Endothelial cell of umbilical vein (primary cell): Measurements from ENCODE around the gene RDH14. TPM values are rescaled to one million over a fixed set of nuclear protein-coding genes. Genes with fewer than 3 reads are reported as not detected.

Source experiments
- BruUV-seq: library from RNA; stranded (reverse); fragments of 400-500 nt; replicated peaks from 2 replicates; lab custom pipeline; 2021; lab: Mats Ljungman, UMichigan
- CTCF ChIA-PET: fragments of 300-600, 350-600 bp; sonication (Branson Sonifier 250); formaldehyde crosslinking; loops from one replicate; lab custom pipeline; 2021; ENCODE audit warnings: antibody characterized with exemption, inconsistent platforms; lab: Charles Lee
- POLR2A ChIA-PET: fragments of 300-600, 350-600 bp; sonication (Branson Sonifier 250); formaldehyde crosslinking; loops from one replicate; lab custom pipeline; 2021; ENCODE audit warnings: antibody characterized with exemption, inconsistent platforms; lab: Charles Lee
- DNase-seq: peaks from one replicate; pipeline ENCODE4 v3.0.0-alpha.2; 2011; ENCODE audit warnings: low read depth, low spot score
- FAIRE-seq: peaks from 2 replicates; lab custom pipeline; 2011; peaks lifted over from hg19 to GRCh38; lab: Jason Lieb, UNC
- H2AFZ ChIP-seq: 2 replicates; pipeline ENCODE4 v1.6.0; 2012; ENCODE audit warnings: low read depth, low read length, control low read depth, inconsistent platforms
- H3K27ac ChIP-seq: 2 replicates; pipeline ENCODE4 v1.5.1; 2011; ENCODE audit warnings: low read depth, mild to moderate bottlenecking, control low read depth, low read length, moderate library complexity; ENCODE audit not compliant: insufficient read depth
- H3K27me3 ChIP-seq, 2 experiments: 2 replicates each; pipeline versions ENCODE4 v1.6.0 to v1.6.1; 2011; ENCODE audit warnings: low read length in 2 of 2, mixed read lengths in 1 of 2; ENCODE audit not compliant: control insufficient read depth in 2 of 2, insufficient read depth in 2 of 2
- H3K36me3 ChIP-seq, 2 experiments: 2 replicates in 1 of 2; 3 replicates in 1 of 2; pipeline ENCODE4 v1.5.1; 2011; ENCODE audit warnings: low read length in 2 of 2, mild to moderate bottlenecking in 1 of 2, moderate library complexity in 1 of 2; ENCODE audit not compliant: control insufficient read depth in 2 of 2, insufficient read depth in 2 of 2; ENCODE audit errors: extremely low read depth in 1 of 2
- H3K4me1 ChIP-seq: 3 replicates; pipeline ENCODE4 v1.5.1; 2011; ENCODE audit warnings: mild to moderate bottlenecking, low read length; ENCODE audit not compliant: control insufficient read depth, insufficient read depth; ENCODE audit errors: extremely low read depth
- H3K4me2 ChIP-seq: 2 replicates; pipeline ENCODE4 v1.6.1; 2011; ENCODE audit warnings: low read length, control low read depth, mixed read lengths; ENCODE audit not compliant: insufficient read depth
- H3K4me3 ChIP-seq, 3 experiments: fragments of 200-600 bp in 1 of 3; sonication (generic), shearing (Covaris generic) in 1 of 3; replicated peaks in 1 of 3; 2 replicates each; pipeline ENCODE4 v1.5.1; 2011 to 2016; ENCODE audit warnings: control low read depth in 3 of 3, low read length in 3 of 3, mild to moderate bottlenecking in 2 of 3, inconsistent platforms in 1 of 3, low read depth in 1 of 3, moderate library complexity in 1 of 3; ENCODE audit not compliant: insufficient read depth in 1 of 3
- H3K79me2 ChIP-seq: 2 replicates; pipeline ENCODE4 v1.6.0; 2012; ENCODE audit warnings: low read length, inconsistent platforms; ENCODE audit not compliant: control insufficient read depth, insufficient read depth
- H3K9ac ChIP-seq: replicated peaks from 2 replicates; pipeline ENCODE3; 2011; ENCODE audit warnings: low read length, control low read depth; ENCODE audit not compliant: insufficient read depth; ENCODE audit errors: extremely low read depth
- H3K9me1 ChIP-seq: replicated peaks from 3 replicates; pipeline ENCODE4 v1.6.0; 2011; ENCODE audit warnings: mild to moderate bottlenecking, low read length; ENCODE audit not compliant: control insufficient read depth, insufficient read depth; ENCODE audit errors: extremely low read depth
- H3K9me3 ChIP-seq: replicated peaks from 2 replicates; pipeline ENCODE4 v1.5.1; 2012; ENCODE audit warnings: low read length, inconsistent platforms; ENCODE audit not compliant: control insufficient read depth, insufficient read depth
- H4K20me1 ChIP-seq: replicated peaks from 2 replicates; pipeline ENCODE3; 2011; ENCODE audit warnings: mild to moderate bottlenecking, low read length; ENCODE audit not compliant: control insufficient read depth, insufficient read depth; ENCODE audit errors: extremely low read depth
- CTCF ChIP-seq, 2 donors: IDR thresholded peaks; 1 replicate in 1 of 2; 2 replicates in 1 of 2; pipeline ENCODE4 v1.5.1; 2011; ENCODE audit warnings: low read length in 2 of 2, mild to moderate bottlenecking in 2 of 2, moderate library complexity in 2 of 2, control low read depth in 1 of 2, inconsistent platforms in 1 of 2, low read depth in 1 of 2; ENCODE audit not compliant: insufficient read depth in 1 of 2; ENCODE audit errors: extremely low read depth in 1 of 2
- JUN ChIP-seq: IDR thresholded peaks from 2 replicates; pipeline ENCODE4 v1.6.1; 2011; ENCODE audit warnings: borderline replicate concordance, low read depth; ENCODE audit not compliant: insufficient read length, insufficient read depth
- MAX ChIP-seq: IDR thresholded peaks from 2 replicates; pipeline ENCODE4 v1.6.1; 2011; ENCODE audit not compliant: insufficient read depth, insufficient read length
- dilution Hi-C: fragments of 300-500 bp; cut with MboI; formaldehyde crosslinking; loops from one replicate; pipeline ENCODE4 v1.15.0; 2019; ENCODE audit warnings: low sequenced_read_pairs; ENCODE audit not compliant: extremely low pct_ligation_motif_present
- intact Hi-C: fragments of 100-400 bp; cut with micrococcal nuclease; formaldehyde crosslinking; loops from one replicate; pipeline ENCODE4 v1.10.0; 2022
- polyA plus RNA-seq, 4 experiments: library from polyadenylated mRNA; depleted of rRNA in 3 of 4; stranded (reverse) in 3 of 4; unstranded in 1 of 4; fragments of >200 nt; gene quantifications; 2 replicates each; pipeline versions ENCODE4 v1.2.1 to v1.2.3, GENCODE V29; 2011 to 2012; ENCODE audit warnings: missing spikeins in 1 of 4
- total RNA-seq: library from RNA; stranded (reverse); gene quantifications from 2 replicates; pipeline ENCODE4 v1.2.3, GENCODE V29; 2021

RDH14 gene
- total and polyA plus RNA-seq, 2 donors (not counting 3 experiments of a cell fraction or from before 2014, with no cell fraction given) = 8.8 to 12.4 TPM

GRCh38 chr2:18520451-18521425, 39.7 kb downstream of the RDH14 start:
- peak; percentile 76 for FAIRE-seq
- no peaks in the 10 kb centered on the region for H3K27me3 ChIP-seq
- no peaks in the 10 kb centered on the region for H3K9me1 ChIP-seq
- ChIA-PET POLR2A (interaction anchor here (0.7 to 1.0 kb wide), 2 partner anchors 39 to 130 kb away, joined by 3 to 4 read pairs; partner anchors contain the start of gene RDH14), CTCF (interaction anchor here (0.6 to 3.5 kb wide), 46 partner anchors 9 to 1342 kb away, joined by 3 to 25 read pairs (median 5); partner anchors contain the start of genes OSR1 and RDH14)
- no peak overlapping the region for H3K4me3 ChIP-seq
- peak; percentile 78 for DNase-seq
- dilution Hi-C loops (no loop called here), intact Hi-C loops (loop anchor here (1.0 to 10.0 kb wide), 8 partner anchors 83 to 1343 kb away; no protein-coding TSS in a partner anchor)
- no peaks in the 10 kb centered on the region for H3K9me3 ChIP-seq
- H2AFZ ChIP-seq = no peak overlapping the region
- H3K27ac ChIP-seq = no peak overlapping the region
- TF ChIP-seq JUN (no peak), CTCF (IDR thresholded peaks at IDR 0.05; ENCODE audit: extremely low read depth in 1 of 2, insufficient read depth in 1 of 2, low read depth in 1 of 2, low read length in 2 of 2) (peak; percentile 84 to 89), MAX (no peak)
- H4K20me1 ChIP-seq = no peaks in the 10 kb centered on the region
- no peak overlapping the region for H3K9ac ChIP-seq
- BruUV-seq = no TSS peak
- no peaks in the 10 kb centered on the region for H3K79me2 ChIP-seq
- no peaks in the 10 kb centered on the region for H3K36me3 ChIP-seq
- H3K4me2 ChIP-seq = no peak overlapping the region
- no peaks in the 10 kb centered on the region for H3K4me1 ChIP-seq
